Femur (tissue), 1 donor: ENCODE data around the gene PKN1.
"Not testable (repeated sequence)": the region's sequence is repeated elsewhere in the genome, so short reads cannot be mapped to it uniquely, and the experiment has no call there.

Experiments used
- DNase-seq: peaks from one replicate; pipeline ENCODE4 v3.0.0-alpha.2; 2017

Gene PKN1

DNA sequence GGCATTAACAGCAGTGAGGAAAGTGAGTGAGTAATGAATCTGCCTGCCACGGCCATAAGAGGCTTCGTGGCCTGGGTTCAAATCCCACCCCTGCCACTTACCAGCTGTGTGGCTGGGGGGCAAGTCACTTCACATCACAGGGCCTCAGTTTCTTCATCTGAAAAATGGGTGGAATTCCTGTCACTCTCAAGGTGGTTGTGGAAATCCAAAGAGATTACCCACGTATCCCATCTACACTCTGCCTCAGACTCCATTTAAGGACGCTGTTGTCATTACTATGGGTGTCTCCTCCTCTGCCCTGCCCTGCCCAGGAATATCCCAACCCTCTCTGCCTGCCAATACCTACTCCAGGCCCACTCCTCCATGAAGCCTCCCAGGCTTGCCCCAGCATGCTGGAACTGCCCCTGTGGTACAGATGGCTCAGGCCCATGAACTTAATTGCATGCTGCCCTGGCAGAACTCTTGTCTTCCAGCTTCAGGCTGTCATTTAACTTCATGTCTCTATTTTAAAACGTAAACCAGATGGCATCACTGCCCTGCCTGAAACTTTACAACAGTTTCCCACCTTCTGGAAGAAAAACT, 59.7 kb downstream of the PKN1 start:
- no peak for DNase-seq

DNA sequence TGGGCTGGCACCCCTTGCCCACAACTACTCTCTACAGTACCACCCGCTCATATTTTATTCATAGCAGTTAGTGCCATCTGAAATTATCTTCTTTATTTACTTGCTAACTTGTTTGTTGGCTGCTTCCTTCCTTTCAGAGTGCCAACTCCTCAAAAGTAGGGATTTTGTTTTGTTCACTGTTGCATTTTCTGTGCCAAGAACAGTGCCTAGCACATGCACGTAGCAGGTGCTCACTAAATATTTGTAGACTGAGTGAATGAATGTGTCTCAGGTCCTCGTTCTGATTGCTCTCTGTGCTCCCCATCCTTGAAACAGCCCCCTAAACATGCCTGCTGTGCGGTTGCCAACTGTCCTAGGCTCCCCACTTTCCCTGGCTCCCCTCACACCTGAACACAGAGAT, 61.3 kb downstream of the PKN1 start:
- no peak for DNase-seq

DNA sequence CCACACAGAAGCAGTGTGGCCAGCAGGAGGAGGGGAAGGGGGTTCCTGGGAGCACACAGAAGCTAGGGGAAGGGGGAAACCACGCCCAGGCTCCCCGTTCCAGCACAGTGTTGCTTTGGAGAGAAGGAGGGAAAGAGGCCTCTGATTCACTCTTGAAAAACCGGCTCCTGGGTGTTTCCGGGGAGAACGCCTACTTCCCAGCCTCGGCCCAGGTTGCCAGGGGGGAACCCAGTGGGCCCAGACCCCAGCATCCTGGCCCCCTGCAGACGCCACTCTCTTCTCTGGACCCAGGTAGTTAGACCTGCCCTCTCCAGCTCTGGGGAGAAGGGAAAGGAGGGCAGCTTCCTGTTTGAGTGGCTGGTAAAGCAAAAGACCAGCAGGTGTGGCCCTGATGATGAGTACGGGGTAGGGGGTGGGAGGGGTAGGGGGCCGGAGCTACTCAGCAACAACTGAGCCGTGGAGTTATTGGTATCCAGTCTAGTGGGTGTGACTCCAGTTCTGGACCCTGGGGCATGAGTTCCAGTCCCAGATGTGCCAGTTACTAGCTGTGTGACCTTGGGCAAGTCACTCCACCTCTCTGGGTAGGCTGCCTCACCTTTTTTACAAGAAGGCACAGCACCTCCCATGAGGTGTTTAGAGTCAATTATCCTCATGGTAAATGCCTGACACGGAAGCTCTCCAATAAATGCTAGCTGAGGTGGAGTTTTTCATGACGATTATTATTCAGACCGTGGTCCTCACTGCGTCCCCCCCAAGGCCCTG, 62.0 kb downstream of the PKN1 start:
- DNase-seq, result no peak

DNA sequence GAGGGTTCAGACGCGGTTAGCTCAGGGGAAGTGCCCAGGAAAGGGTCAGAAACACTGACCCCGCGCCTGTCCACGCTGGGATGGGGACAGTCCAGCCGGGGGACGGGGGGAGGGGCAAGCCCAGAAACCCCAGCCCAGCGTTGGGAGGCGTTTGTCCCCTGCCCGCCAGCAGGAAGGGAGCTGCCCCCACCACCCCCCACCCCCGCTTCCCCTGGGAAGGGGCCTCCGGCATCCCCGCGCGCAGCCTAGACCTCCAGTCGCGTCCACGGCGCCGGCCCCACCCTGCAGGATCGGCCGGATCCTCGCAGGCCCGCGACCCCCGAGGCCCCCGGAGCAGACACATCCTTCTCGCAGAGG, 62.5 kb downstream of the PKN1 start:
- no peak for DNase-seq

DNA sequence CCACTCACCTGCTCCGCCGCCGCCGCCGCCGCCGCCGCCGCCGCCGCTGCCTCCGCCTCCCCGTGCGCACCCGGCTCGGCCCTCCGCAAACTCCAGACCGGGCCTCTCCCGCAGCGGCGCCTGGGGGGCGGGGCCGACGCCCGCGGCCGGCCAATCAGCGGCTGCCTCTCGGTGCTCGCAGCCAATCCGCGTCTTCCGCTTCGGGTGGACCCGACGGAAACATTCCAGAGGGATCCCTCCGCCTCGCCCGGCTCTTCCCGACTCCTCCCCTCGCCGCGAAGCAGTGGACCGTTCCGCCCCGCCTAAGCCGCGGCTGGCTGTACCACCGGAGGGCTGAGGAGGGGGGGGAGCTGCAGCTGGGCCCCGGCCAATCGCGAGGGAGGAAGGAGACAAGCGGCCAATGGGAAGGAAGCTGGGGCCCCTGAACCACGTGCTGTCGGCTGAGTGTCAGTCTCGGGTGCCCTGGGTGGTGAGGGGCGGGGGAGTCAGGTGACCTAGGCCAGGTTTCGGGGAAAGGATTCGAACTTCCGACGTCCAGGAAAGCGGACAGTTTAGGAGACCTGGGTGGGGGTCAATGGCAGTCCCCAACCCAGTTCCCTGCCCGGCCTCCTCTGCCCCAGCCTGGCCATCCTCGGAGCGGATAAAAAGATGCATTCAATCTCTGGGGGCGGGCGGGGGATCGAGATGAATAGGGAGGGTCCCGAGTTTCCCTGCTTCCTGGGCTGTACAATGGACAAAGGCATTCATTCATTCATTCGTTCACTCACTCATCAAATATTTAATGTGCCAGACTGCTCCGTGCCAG, 63.1 kb downstream of the PKN1 start, which contains the start of gene GIPC1:
GIPC1 (minus strand) TSS at position 99 of the 805 bp plus-strand sequence. CDS start 13,151 bp downstream, outside the sequence.
- peak; percentile 98 for DNase-seq

DNA sequence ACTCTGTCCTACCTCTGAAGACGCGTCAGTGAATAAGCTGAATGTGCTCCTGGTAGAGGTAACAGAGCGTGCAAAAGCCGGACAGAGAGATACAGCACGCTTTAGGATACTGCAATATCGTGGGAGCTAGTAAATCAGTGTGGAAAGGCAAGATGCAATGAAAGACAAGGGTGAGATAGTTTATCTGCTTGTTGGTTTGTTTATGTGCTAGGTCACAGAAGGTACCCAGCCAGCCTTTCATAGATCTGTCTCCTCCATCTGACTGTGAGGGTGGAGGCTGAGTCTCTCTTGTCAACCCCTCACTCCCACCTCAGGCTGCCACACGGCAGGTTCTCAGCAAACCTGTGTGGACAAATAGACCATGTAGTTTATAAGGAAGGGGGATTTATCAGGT, 63.7 kb downstream of the PKN1 start:
- no peak for DNase-seq

DNA sequence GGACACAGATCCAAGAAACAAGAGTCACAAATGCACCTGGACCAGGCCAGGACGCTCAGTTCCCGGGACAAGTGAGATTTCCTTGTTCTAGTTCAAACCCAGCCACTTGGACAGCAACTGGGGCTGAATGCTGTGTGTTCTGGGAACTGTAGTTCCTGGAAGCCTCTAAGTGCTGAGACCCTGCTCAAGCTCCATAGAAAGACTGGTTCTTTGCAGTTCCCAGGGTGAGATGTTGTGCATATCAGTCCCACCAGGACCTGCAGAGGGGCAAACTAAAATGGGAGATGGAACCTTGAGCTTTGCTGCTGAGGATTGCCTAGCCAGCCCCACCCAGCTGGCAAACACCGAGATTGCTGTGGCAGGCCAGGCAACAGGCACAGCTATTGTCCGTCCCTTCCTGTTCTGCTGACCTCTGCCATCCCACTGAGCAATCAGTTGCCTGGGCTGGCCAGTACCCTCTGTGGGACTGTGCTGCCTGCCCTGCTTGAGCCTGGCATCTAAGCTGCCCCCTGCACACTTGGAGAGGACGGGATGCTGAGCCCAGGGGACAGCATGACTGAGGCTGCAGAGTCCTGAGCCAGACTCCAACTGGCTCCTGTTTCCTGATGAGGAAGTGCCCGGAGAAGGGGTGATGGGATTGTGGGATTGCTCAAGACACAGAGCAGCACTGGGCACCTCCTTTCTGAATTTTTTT, 64.3 kb downstream of the PKN1 start:
- no peak for DNase-seq

DNA sequence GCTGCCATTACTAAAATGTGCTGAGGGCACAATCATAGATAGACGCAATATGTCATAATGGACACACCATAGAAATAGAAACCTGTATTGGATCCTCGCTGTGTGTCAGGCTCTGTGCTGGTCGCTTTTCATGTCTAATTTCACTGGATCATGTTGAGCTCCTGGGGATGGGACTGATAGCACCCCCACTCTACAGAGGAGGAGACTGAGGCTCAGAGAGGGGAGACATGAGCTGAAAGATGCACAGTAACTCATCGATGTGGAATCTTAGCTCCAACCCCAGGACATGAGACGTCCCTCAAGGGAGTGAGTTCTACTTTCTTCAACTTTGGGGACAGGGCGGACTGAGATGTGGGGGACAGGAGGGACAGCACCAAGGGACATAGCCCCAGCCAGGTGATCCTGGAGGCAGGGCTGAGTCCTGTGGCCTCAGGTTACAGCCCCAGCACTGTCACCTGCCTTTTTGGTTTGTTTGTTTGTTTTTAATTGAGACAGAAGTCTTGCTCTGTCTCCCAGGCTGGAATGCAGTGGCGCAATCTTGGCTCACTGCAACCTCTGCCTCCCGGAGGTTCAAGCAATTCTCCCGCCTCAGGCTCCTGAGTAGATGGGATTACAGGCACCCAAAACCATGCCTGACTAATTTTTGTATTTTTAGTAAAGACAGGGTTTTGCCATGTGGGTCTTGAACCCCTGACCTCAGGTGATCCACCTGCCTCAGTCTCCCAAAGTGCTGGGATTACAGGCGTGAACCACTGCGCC, 69.4 kb downstream of the PKN1 start:
- DNase-seq, result no peak

DNA sequence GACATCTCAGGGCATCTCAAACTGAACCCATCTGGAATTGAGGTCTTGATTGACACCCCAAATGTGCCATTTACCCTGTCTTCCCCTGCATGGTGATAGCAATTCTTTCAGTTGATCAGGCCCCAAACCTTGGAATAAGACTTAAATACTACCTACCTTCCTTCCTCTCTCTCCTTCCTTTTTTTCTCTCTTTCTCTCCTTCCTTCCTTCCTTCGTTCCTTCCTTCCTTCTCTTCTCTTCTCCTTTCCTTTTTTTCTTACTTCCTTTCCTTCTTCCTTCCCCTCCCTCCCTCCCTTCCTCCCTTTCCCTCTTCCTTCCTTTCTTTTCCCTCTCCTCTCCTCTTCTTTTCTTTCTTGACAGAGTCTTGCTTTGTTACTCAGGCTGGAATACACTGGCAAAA, 70.2 kb downstream of the PKN1 start:
- DNase-seq, result no peak

DNA sequence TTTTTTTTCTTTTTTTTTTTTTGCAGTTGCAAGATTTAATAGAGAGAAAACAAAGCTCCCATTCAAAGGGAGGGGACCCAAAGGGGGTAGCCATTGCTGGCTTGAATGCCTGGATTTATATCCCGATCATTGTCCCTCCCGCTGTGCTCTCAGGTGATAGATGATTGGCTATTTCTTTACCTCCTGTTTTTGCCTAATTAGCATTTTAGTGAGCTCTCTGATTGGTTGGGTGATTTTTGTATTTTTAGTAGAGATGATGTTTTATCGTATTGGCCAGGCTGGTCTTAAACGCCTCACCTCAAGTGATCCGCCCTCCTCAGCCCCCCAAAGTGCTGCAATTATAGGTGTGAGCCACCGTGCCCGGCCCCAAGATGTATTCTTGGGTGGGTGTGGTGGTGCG, 71.5 kb downstream of the PKN1 start:
- not testable (repeated sequence) for DNase-seq

DNA sequence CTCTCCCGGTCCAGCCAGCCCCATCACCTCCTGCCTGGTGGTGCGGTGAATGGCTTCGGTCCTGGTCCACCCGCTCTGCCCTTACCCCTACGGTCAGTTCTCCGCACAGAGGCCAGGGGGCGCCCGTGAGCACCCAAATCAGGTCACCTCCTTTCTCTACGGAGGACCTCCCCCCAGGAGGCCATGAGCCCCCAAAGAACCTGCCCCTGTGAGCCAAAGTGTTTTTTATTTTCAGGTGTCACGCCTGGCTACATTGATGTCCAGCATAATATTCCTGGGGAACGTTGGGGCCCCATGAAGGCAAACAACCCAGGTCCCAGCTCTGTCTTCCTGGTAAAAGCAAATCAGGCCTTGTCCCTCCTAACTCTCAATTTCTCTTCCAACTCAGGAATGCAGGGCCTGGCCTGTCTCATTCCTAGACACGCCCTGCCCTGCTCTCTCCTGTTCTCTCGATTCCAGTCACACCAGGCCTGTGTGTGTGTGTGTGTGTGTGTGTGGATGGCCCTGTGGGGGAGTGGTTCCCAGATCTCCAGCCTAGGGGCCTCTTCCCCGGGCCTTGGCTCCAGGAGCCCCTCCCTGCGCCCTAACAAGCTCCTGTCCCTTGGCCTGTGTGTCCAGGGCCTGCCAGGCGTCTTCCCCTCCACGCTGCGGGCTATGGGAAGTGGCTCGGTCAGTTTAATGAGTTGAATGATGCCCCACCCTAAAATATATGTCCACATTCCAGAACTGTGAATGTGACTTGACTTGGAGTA, 72.6 kb downstream of the PKN1 start:
- no peak for DNase-seq

DNA sequence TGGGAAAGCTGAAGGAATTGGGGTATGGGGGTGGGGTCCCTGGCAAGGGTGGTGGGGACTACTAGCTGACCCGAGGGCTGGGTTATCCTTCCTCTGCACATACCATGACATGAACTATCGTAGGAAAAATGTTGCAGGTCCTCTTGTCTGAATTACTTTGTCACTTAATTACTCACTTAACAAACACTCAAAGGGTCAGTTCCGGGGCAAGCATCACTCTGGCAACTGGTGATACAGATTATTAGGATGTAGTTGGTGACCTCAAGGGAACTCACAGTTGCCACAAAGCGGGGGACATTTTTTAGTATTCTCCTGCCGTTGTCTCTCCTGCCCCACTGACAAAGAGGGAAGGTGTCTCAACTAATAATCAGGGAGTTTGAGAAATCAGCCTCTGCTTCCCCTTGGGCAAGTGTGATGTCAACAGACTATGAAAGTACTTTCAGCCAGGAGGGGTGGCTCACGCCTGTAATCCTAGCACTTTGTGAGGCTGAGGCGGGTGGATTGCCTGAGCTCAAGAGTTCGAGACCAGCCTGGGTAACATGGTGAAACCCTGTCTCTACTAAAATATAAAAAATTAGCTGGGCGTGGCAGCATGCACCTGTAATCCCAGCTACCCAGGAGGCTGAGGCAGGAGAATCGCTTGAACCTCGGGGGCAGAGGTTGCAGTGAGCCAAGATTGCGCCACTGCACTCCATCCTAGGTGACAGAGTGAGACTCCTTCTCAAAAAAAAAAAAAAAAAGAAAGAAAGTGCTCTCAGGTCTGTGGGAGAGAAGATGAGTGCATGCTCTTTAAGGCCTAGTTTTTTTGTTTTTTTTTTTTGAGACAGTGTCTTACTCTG, 74.8 kb downstream of the PKN1 start:
- DNase-seq, result no peak

DNA sequence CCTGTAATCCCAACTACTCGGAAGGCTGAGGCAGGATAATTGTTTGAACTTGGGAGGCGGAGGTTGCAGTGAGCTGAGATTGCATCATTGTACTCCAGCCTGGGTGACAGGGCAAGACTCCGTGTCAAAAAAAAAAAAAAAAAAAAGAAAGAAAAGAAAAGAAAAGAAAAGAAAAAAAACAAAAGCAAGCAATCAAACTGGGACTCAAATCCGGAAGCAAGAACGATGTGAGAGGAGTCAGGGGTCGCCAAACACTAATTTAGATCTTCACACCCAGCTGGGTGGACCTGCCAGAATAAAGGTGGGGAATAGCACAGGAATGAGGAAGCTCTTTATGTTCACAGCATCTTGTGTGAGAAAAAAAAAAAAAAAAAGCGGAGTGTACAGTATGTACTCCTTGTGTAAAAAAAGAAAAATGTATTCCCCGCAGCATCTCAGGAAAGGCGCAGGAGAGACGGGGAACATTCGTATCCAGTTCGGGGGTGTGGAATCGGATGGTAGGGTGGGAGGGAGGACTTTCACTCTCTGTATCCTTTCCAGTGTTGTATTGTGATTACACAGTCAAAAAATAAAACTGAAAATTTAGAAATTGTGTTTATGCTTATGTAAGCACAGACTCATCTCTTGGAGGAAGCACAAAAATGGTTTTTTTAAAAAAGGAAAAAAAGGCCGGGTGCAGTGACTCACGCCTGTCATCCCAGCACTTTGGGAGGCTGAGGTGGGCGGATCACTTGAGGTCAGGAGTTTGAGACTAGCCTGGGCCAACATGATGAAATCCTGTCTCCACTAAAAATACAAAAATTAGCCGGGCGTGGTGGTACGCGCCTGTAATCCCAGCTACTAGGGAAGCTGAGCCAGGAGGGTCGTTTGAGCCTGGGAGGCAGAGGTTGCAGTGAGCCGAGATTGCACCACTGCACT, 77.5 kb downstream of the PKN1 start:
- no peak for DNase-seq

DNA sequence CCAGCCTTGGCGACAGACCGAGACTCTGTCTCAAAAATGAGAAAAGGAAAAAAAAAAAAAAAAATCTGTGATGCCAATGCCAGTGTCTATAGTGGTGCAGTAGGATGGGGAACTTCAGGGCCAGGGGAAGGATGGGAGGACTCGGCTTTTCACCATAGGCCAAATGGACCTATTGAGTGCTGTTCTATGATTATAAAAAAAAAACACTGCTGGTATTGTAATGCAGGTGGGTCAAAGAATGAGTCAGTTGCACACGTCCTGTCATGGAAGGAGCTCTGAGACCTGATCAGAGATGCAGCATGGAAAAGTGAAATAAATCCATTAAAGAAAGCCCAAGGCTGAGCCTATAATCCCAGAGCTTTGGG, 78.1 kb downstream of the PKN1 start:
- DNase-seq, result no peak

DNA sequence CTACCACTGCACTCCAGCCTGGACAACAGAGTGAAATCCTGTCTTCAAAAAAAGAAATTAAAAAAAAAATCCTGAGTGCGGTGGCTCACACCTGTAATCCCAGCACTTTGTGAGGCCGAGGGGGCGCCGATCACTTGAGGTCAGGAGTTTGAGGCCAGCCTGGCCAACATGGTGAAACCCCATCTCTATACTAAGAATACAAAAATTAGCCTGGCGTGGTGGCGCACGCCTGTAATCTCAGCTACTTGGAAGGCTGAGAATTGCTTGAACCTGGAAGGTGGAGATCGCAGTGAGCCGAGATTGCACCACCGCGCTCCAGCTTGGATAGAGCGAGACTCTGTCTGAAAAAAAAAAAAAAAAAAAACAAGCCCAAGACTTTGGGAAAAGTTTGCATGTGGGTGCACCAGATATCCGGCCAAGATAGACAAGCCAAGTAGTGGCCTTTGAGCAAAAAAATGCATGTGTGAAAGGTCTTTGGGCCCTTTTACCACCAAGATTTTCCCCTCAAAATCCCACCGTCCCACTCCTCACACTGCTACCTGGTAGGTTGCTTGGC, 79.4 kb downstream of the PKN1 start:
- DNase-seq, result no peak

DNA sequence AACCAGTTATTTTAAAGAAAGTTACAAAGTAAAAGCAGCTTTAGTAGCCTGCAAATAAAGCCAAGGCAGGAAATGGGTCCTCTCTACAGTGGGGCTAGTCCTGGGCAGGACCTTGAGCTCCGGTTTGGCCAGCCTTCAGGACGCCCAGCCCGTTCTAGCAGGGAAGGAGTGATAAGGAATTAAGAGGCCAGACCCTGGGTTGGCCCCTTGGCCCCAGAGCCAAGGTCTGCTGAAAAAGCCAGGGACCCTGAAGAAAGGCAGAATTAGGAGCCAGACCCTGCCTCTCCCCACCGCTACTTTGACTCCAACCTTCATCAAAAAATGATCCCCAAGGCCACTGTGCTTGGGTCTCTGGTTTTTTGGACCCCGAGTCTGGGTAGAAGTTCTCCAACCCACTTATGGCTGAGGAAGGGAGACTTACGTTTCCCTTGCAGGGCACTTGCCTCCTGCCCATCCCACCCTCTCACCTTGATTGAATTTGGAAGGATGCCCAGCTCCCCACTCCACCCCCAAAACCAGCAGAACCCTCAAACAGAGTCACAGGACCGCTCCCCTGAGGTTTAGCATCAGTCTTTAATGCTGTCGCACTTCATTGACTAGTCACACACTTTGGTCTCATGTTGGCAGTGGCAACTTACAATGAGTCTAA, 81.2 kb downstream of the PKN1 start:
- no peak for DNase-seq

DNA sequence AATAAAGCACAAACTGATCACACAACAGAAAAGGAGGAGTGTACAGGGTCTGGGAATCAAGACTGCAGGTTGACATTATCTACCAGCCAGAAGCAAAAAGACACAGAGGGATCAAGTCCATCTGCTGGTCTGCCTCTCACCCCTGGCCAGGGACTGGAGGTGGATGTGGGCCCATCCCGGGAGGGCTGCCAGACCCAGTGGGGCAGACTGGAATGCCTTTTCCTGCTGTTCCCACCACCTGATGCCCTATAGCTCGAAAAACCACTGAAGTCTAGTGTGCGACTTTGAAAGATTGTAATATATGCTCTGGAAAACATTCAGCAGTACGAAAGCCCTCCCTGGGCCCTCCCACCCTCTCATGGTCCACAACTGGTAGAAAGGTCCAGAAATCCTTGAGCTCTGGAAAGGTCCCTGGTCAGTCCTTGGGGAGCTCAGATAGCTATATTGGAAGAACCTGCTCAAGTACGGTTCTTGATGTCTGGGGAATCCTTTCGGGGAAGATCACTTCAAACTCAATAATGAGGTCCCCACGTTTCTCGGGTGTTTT, 82.5 kb downstream of the PKN1 start:
- no peak for DNase-seq

DNA sequence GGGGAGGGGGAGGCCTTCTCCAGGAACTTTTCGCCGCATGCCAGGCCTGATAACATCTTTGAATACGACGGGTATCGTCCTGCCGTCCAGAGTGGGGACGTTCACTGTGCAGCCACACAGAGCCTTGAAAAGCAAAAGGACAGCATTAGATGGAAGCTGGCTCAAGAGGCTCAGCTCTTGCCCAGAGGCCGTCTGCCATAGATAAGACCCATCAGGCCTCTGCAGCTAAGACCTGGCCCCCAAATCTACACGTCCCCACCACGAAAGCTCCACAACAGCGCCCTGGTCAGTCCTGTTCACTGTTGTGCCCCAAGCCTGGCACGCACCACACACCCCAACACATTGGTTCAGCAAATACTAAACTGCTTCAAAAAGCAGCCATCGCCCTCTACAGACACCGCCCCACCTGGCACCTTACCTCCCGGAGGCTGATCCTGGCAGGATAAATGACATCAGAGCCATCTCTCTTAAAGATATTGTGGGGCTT, 83.0 kb downstream of the PKN1 start:
- DNase-seq, result no peak
